Left forelimb (tissue), 1 donor: ENCODE measurements around the gene TMC1.
"Not testable (repeated sequence)": the region's sequence is repeated elsewhere in the genome, so short reads cannot be mapped to it uniquely, and the experiment has no call there.

ENCODE experiments used
- DNase-seq: peaks from one replicate; pipeline ENCODE4 v3.0.0-alpha.2; 2018; ENCODE audit warnings: low spot score

The TMC1 gene

DNA sequence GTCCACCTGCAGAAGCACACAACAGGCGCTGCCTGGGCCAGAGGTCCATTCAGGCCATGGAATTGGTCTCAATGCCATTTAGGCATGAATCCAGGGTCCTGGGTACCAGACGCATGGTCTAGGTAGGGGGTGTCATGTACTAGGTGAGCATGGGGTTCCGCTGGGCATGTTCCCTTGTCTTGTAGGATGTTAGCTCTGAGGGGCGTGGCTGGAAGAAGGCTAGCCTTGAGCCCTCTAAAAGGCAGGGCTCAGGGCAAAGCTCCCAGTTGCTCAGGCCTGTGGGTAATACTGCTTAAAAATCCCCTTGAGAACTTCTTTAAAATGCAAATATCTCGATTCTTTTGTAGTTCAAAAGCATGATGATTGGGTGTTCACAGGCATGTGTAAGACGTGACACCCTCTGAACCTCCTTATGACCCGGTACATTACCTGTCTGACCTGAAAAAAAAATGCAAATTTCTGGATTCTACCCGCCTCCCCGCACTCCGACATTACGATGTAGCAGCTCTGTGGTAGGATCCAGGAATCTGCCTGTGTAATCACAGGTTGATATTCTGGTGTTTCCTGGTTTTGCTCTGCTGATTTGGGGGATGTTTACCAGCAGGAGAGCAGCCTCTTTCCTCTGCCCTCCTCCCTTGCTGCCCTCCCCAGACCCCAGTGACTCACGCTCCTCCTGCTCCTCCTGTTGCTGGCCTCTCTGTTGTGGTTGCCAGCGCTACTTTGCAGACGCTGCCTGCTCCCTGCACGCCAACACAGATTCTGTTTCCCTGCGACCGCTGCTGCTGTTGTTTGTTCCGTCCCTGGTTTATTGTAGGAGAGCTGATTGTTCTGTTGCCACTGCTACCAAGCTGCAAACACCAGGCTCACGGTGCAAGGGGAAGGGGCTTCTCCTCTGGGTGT lies 5.7 kb downstream of the TMC1 start:
- DNase-seq: peak; percentile 76

GRCh38 chr9:72527801-72528195 lies 6.4 kb downstream of the TMC1 start:
- no peak for DNase-seq

DNA sequence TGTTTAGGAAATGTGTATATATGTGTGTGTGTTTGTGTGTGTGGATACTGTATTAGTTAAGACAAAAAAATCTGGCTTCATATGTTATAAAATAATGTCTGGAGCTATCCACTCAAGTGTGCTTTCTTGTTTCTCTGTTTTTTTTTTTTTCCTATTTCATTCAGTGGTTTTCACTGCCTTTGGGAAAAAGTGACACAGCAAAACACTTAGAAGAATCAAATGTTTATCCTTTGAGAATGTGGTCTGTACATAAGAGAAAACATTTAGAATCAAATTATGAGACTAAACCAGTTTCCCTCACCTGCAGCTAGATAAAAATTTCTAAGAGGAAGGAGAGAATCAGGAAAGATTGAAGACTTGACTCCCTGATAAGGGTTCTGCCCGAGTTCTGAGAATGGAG lies 8.1 kb downstream of the TMC1 start:
- DNase-seq: no peak

DNA sequence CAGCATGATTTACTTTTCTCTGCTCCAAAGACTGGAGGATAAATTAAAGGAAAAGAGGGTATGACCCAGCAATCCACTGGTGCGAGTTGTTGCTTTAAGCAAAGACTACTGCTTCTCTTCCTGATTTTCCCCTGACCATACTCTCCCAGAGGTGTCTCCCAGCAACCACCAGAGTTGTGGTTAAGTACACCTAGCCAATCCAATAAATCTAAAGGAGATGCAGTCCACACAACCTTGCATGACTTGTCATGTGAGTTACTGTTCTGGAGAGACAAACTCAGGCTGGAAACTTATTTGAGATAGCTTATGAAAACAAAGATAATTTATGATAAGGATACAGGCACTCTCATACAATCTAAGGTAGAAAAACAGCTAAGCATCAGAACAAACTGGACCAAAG lies 11.9 kb downstream of the TMC1 start:
- no peak for DNase-seq

GRCh38 chr9:72534931-72535330 lies 13.5 kb downstream of the TMC1 start:
- no peak for DNase-seq

DNA sequence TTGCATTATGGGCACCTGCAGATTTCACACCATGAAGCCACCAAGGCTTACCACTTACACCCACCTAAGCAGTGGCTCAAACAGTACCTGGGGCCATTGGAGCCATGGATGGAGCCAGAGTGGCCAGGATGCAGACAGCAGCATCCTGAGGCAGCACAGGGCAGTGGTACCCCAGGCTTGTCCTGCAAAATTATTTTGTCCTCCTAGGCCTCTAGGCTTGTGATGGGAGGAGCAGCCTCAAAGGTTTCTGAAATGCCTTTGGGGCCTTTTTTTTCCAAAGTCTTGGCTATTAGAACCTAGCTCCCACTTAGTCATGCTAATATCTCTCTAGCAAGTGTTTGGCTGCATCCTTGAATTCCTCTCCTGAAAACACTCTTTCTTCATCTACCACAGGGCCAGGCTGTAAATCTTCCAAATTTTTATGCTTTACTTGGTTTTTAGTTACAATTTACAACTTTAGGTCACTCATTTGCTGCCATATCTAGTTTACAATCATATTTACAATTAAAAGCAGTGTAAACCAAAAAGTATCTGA lies 15.7 kb downstream of the TMC1 start:
- no peak for DNase-seq

GRCh38 chr9:72537671-72538070 lies 16.3 kb downstream of the TMC1 start:
- DNase-seq: no peak

GRCh38 chr9:72538921-72539702 lies 17.7 kb downstream of the TMC1 start:
- DNase-seq: no peak

- no peak for DNase-seq
Observed at GRCh38 chr9:72539824-72540347, 18.5 kb downstream of the TMC1 start.

- no peak for DNase-seq
Observed at GRCh38 chr9:72540348-72540873, 19.0 kb downstream of the TMC1 start.

DNA sequence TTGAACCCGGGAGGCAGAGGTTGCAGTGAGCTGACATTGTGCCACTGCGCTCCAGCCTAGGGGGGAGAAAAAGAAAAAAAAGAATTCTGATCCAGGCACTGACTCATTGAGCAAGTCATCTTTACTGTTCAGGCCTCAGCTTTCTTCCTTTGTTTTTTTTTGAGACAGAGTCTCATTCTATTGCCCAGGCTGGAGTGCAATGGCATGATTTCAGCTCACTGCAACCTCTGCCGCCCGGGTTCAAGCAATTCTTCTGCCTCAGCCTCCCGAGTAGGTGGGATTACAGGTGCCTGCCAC lies 21.1 kb downstream of the TMC1 start:
- DNase-seq: not testable (repeated sequence)

DNA sequence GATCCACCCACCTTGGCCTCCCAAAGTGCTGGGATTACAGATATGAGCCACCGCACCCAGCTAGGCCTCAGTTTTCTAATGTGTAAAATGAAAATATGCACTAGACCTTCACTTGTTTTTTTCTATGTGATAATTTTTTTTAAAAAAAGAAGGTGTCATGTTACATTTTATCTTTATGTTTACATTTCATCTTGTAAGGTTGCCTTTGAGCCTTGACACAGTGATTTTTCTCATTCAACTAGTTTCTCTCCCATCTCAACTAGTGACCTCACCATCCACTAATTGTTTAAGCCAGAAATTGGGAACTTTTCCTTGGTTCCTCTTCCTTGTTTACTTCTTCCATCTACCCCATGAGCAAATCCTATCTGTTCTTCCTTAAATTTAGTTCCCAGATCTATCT lies 21.5 kb downstream of the TMC1 start:
- no peak for DNase-seq

DNA sequence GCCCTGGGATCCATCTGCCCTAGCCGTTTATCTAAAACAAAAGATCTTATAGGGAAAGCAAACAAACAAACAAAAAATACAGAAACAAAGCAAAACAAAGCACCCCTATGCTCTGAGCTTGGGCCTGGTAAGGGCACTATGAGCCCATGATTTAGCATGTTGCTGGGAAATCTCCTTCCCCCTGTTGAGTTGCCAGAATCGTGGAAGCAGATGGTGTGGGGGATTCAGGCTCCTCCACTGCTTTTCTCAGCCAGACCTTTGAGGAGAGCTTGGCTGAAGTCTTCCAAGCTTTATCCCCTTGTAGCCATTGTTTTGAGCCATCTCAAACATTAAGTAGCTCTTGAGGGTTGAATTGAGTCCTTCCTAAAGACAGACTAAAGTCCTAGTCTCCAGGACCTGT lies 29.9 kb downstream of the TMC1 start:
- no peak for DNase-seq

GRCh38 chr9:72552356-72552755 lies 30.9 kb downstream of the TMC1 start:
- no peak for DNase-seq

DNA sequence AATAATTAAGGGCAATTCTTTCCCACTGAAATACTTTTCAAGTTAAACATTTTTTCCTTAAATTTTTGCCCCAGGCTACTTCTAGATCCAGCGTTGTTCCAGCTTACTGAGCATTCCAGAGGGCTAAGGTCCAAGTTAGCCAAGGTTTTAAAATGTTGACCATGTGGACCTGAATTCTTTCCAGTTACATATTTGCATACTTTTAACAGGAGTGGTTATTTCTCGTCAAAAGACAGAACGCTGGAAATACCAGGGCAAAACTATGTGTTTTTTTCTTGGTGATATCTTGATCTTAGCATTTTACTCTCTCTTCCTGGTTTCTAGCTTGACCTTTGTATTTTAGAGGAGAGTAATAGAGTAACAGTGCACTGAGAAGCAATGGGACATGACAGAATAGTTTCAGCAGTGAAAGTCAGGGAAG lies 32.8 kb downstream of the TMC1 start:
- DNase-seq: no peak

DNA sequence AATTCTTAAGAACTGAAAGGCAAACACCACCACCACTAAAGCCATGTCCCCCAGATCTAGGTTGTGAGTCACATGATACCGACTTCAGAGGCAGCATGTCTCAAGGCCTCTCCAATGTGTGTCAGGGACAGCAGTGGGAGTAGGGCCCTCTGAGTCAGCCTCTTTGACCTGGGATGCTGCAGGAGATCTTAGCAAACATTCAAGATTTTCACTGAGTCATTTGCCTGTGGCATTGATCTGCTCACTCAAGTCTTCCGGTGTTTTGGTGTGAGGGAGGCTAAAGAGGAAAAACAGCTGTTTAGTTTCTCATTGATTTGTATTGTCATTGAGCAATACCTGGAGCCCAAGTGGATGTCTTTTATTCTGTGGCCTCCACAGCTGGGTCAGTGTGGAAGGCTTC lies 36.1 kb downstream of the TMC1 start:
- no peak for DNase-seq

DNA sequence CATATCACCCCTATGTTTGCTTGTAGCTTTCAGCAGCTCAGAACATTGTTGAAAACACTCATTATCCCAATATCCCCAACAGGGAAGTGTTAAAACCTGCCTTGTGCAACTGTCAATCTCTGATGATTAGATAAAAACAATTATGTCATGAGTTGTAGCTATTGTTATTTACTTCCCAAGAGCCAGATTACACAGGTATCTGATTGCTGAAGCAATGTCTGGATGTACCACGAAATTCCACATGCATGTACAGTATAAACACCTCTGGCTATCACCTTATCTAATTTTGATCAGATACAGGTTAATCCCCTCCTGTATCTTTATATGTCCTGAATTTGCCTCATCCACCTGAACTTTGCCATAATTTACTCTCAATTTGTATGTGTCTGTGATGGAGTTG lies 38.7 kb downstream of the TMC1 start:
- DNase-seq: no peak

GRCh38 chr9:72563806-72564205 lies 42.4 kb downstream of the TMC1 start:
- no peak for DNase-seq

DNA sequence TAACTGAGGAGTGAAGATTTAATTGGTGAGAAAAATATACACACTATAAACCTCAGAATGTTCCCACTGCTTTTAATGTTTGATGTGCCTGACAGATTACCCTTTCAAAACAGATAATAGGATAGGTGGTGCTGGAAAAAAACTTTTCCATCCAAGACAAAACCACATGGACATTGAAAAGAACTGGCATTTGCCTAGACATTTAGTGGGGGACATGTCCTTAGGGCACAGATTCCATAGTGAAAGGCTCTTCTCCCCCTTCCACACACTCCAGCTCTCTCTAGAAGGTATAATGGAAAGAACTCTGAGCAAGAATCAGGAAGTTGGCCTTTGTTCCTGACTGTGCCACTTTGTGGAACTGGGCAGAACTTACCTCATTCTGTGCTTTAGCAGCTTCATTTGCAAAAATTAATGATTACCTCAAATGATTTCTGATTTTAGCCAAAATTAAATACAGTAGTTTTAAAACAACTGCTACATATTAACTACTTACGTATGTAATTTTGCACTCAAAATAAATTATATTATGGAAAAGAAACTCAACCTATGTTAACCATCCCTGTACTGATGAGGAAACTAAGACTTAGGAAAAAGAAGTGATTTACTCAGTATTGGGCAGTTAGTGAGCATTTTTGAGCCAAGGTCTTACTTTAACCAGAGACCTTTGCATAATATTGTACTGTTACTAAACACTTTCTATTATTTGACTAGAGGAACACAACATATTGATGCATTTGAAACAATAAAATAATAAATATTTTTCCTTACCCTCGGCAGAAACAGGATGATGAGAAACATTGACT lies 43.3 kb downstream of the TMC1 start:
- DNase-seq: no peak

GRCh38 chr9:72565535-72565934 lies 44.1 kb downstream of the TMC1 start:
- DNase-seq: no peak

- no peak for DNase-seq
Observed at GRCh38 chr9:72574156-72574810, 52.9 kb downstream of the TMC1 start.
